ENCODE results near the gene SLC1A3. TPM values are rescaled to one million over a fixed set of nuclear protein-coding genes. Genes with fewer than 3 reads are reported as not detected.
"Not testable (repeated sequence)": the region's sequence is repeated elsewhere in the genome, so short reads cannot be mapped to it uniquely, and the experiment has no call there.

SLC1A3 gene
- 61.1 TPM for total RNA-seq

DNA sequence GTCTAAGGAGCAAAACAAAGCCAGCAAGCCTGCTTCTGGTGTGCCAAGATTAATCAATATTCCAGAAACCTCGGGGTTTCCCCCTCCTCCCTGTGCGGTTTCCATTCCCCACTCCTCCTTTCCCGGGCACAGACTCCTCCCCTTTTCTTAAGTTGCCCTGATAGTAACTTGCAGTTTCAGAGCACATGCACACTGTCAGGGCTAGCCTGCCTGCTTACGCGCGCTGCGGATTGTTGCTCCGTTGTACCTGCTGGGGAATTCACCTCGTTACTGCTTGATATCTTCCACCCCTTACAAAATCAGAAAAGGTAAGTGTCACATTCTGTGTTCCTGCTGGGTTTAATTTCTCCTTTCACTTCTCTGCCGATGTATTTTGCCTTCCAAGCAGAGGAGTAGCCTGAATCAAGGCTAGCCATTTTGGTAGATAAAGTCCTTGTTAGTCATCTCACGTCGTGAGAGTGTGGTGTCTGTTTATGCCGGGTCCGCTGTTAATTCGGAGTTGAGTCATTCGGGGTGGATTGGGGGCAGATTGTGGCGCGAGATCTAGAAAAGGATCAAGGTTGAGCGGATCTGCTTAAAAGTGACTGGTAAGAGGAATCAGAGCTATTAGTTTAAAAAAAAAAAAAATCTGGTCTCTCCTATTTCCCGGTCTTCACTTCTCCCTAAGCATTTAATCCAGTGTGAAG, at the start of gene SLC1A3:
SLC1A3 (plus strand) TSS at position 179 of the 686 bp plus-strand sequence. CDS start 1,818 bp downstream, outside the sequence.
- peak; percentile 78 for DNase-seq

DNA sequence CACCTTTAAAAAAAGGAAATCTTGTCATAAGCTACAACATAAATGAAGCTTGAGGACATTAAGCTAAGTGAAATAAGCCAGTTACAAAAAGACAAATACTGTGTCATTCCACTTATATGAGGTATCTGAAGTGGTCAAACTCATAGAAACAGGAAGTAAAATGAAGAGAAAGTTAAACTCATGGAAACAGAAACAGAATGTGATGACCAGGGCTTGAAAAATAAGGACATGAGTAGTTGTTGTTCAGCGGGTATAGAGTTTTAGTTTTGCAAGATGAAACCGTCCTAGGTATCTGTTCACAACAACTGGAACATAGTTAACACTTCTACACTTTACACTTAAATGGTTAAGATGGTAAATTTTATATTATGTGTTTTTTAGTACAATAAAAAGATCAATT, 47.8 kb upstream of the SLC1A3 start:
- DNase-seq = no peak

- no peak for DNase-seq
Observed at GRCh38 chr5:36561601-36562000, 44.8 kb upstream of the SLC1A3 start.

- DNase-seq = no peak
Observed at GRCh38 chr5:36569491-36569890, 36.9 kb upstream of the SLC1A3 start.

DNA sequence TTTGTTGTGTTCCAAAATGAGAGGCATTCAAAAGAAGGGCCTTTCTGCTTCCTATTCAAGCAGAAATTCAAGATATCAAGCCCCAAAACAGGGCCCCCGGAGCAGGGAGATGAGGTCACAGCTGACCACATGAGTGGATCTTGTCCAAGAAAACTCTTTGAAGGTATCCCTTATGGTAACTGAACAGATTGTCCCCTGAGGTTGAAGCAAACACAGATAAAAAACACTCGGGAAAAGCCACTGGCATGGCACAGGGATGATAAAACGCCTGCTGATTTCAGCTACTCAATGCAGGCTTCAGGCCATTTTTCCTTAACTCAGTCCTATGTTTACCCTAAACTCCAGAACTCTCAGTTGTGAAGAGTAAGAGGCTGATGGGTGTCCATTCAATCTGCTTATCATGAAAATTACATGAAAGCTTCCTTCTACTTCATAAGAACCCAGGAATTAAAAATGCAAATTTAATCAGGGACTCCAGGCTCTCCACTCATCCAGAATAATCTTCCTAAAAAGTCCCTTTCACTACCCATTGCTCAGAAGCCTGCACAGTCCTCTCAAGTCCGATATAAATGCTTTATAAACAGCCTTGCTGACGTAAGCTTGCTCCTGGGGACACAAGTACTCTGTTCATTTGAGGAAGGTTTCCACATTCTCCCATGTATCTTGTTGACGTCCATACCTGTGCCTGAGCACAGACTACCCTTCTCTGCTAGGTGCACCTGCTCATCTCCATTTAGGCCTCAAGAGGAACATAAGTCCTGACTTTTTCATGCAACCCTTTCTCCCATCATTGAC, 35.9 kb upstream of the SLC1A3 start:
- DNase-seq = no peak

- DNase-seq = no peak
Observed at GRCh38 chr5:36571401-36572042, 34.9 kb upstream of the SLC1A3 start.

GRCh38 chr5:36573438-36573837, 33.0 kb upstream of the SLC1A3 start:
- no peak for DNase-seq

DNA sequence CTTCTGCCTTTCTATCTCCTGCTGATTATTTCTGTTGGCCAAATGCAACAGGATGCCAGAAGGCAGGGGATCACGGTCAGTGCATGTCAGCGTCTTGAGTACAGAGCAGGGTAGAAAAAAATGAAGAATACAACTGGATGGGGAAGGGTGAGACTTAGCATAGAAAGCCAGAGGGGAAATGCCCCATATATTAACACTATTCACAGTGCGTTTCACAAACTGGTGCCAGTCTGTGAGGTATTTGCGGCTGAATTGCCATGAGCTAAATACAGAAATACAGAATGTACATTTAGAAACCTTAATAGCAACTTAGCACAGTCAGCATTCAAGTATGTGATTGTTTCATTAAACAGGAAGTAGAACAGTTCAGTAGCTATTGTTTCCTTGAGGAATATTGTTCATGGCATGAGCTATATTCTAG, 31.0 kb upstream of the SLC1A3 start:
- no peak for DNase-seq

GRCh38 chr5:36576721-36577120, 29.7 kb upstream of the SLC1A3 start:
- no peak for DNase-seq

- not testable (repeated sequence) for DNase-seq
Observed at GRCh38 chr5:36579858-36580257, 26.5 kb upstream of the SLC1A3 start.

- DNase-seq = no peak
Observed at GRCh38 chr5:36581070-36581469, 25.3 kb upstream of the SLC1A3 start.

- DNase-seq = no peak
Observed at GRCh38 chr5:36584009-36584875, 22.2 kb upstream of the SLC1A3 start.

DNA sequence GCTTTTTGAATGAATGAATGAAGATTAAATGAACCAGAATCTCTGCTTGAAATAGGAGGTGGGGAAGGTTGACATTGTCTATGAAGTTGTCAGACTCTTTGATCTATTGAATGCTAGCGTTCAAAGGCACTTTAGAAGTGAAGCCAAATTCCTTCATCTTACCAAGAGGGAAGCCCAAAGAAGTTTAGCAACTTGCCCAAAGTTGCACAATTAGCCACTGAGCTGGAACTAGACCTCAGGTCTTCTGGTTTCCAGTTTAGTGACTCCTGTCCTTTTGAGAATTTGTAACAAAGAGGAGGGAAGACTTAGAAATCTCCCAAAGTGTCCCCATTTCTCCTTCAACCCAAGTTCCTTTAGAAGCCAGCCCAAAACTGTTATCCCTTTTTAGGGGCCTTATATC, 20.7 kb upstream of the SLC1A3 start:
- no peak for DNase-seq

DNA sequence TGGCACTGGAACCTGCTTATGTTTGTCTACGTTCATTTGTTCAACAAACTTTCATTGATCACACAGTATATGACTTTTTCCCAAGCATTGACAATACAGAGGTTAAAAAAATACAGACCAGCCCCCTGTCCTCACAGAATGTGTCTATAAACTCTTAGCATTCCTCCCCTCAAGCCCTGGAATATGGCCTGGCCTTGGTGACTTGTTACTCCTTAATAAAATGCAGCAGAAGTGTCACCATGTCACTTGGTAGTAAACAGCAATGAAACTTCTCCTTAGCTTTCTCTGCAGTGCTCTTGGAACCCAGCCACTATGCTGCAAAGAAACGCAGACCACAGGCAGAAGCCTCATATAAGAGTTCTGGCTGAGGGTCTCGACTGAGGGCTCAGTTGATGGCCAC, 19.1 kb upstream of the SLC1A3 start:
- no peak for DNase-seq

DNA sequence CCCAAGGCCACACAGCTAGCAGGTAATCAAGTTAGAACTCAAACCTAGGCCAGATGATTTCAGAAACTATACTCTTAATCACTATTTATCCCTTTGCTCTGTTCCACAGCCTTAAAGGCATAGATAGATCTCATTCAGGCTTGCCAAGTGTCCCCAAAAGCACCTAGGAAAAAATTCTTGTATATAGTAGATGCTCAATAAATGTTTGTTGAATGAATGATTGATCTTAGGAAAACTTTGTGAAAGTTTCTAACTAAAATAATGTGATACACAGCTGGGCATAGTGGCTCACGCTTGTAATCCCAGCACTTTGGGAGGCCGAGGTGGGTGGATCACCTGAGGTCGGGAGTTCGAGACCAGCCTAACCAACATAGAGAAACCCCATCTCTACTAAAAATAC, 16.7 kb upstream of the SLC1A3 start:
- DNase-seq = not testable (repeated sequence)

DNA sequence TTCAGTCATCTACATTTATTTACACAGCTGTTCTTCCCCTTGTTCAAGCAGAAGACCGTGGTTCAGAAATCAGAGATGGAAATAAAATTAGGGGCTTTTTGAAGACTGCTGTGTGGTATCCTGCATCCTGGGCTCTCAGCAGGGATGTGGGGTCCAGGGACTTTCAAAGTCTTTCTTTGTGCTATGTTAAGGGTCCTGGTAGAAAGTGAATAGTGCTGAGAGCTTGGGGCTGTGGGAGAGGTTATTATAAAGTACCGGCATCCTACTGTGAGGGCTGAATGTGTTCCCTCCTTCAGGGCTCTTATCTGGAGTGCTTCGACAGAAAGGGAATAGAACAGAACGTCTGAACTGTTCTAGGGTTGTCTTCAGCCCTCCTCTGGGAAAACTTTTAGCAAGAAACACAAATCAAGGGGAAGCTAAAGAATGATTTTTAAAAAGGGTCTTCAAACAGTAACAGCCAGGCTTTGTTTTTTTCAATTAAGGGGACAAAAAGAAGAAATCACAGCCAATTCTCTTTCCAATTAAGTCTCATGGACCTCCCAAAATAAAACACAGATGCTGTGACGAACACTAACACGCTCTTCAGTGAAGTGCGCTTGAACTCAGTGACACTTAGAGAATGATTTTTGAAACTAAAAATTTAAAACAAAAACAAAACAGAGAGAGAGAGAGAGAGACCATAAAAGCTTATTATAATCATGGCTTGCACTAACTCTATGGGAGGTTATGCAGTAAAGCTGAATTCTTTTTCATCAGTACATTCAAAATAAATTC, 15.7 kb upstream of the SLC1A3 start:
- no peak for DNase-seq

- no peak for DNase-seq
Observed at GRCh38 chr5:36593867-36594266, 12.5 kb upstream of the SLC1A3 start.

GRCh38 chr5:36596247-36596646, 10.2 kb upstream of the SLC1A3 start:
- no peak for DNase-seq

DNA sequence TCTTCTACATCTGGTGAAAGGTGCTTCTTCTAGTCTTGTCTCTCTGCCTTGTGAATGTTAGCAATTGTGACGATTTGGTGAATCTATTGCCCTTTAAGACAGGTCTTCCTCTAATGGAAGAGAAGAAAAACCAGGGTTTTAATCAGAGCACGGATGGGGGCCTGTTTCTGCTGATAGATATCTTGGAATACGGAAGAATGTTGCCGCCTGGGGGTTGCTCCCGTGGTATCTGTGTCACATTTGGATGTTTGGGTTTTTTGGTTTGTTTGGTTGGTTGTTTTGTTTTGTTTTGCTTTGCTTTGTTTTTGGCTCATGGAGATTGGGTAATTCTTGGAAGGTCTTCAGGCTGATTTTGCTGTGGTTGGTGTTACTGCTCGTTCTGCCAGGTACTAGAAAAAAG, 9.7 kb upstream of the SLC1A3 start:
- no peak for DNase-seq

- DNase-seq = no peak
Observed at GRCh38 chr5:36598045-36598444, 8.4 kb upstream of the SLC1A3 start.

- DNase-seq = no peak
Observed at GRCh38 chr5:36599986-36600779, 6.2 kb upstream of the SLC1A3 start.

Data from skin of body (tissue), 2 donors.